Esophagus squamous epithelium (tissue), 5 donors: ENCODE measurements around the gene DBN1. TPM values are rescaled to one million over a fixed set of nuclear protein-coding genes. Genes with fewer than 3 reads are reported as not detected.
A peak's percentile ranks its signal among the peaks of the same experiment; 100 is the strongest.

Experiments used
- DNase-seq: peaks from one replicate; lab custom pipeline; 2025; lab: John Stamatoyannopoulos, UW
- H3K27ac ChIP-seq, 4 donors: fragments of 200-600 bp; sonication (generic); one replicate each; pipeline ENCODE4 v1.5.1; 2016 to 2019; ENCODE audit warnings: mild to moderate bottlenecking in 1 of 4
- H3K27me3 ChIP-seq, 4 donors: fragments of 200-600 bp; sonication (generic); 1 replicate in 3 of 4; 2 replicates in 1 of 4; pipeline versions ENCODE4 v1.5.1 to v1.6.0; 2017 to 2021; ENCODE audit warnings: antibody characterized with exemption in 1 of 4
- H3K36me3 ChIP-seq, 3 donors: fragments of 200-600 bp; sonication (generic); one replicate each; pipeline ENCODE4 v1.5.1; 2016 to 2019
- H3K4me1 ChIP-seq, 3 donors: fragments of 200-600 bp; sonication (generic); one replicate each; pipeline ENCODE4 v1.5.1; 2017 to 2019
- H3K4me3 ChIP-seq, 4 donors: fragments of 200-600 bp; sonication (generic); 1 replicate in 3 of 4; 2 replicates in 1 of 4; pipeline ENCODE4 v1.5.1; 2016 to 2019; ENCODE audit warnings: mild to moderate bottlenecking in 2 of 4, moderate library complexity in 1 of 4
- H3K9me3 ChIP-seq, 3 donors: fragments of 200-600 bp; sonication (generic); one replicate each; pipeline ENCODE4 v1.5.1; 2016 to 2019
- CTCF ChIP-seq, 6 experiments: fragments of 450-650 bp in 4 of 6; fragments of 200-600 bp in 2 of 6; sonication (generic) in 2 of 6; IDR thresholded peaks; one replicate each; pipeline ENCODE4 v1.5.1; 2016 to 2019; ENCODE audit warnings: antibody characterized with exemption in 6 of 6, mild to moderate bottlenecking in 4 of 6, moderate library complexity in 4 of 6
- POLR2A ChIP-seq, 4 donors: fragments of 450-650 bp; IDR thresholded peaks; one replicate each; pipeline ENCODE4 v1.6.1; 2017; ENCODE audit warnings: antibody characterized with exemption in 4 of 4, mild to moderate bottlenecking in 4 of 4, moderate library complexity in 3 of 4
- WGBS, 2 donors: methylation state at CpG; one replicate each; pipeline ENCODE4 v1.1.5; 2018; 5-methylcytosine and 5-hydroxymethylcytosine counted together
- intact Hi-C: fragments of 100-400 bp; cut with DNase I; formaldehyde crosslinking; loops from one replicate; pipeline ENCODE4 v1.15.0; 2022
- total RNA-seq, 4 donors: library from RNA; depleted of rRNA; stranded (reverse); fragments of >200 nt; gene quantifications; one replicate each; pipeline ENCODE4 v1.1.0, GENCODE V29; 2016
- donor health status: DM: yes; HTN: yes; CAD: no.

Gene DBN1
- total RNA-seq, 4 donors from 2014 or later, result 11.9 to 51.1 (median 27.2) TPM

- Histone ChIP-seq H3K27me3 (peaks cover 0 to 46% (median 0%) of the 10 kb centered on the region in 4 donors), H3K4me3 (peak within 1 kb of the TSS; percentile 45 to 82 (median 70)), H3K9me3 (no peaks in the 10 kb centered on the region), H3K36me3 (peaks cover under 1 to 12% (median 8%) of the 10 kb centered on the region in 3 donors), H3K27ac (peak within 1 kb of the TSS in 3 of 4 donors; percentile 61 to 63 (median 62)), H3K4me1 (peaks cover 29 to 78% (median 32%) of the 10 kb centered on the region in 3 donors)
- peak in 1 of 4 donors; percentile 27 for TF ChIP-seq POLR2A (IDR thresholded peaks at IDR 0.05)
- peak in 3 of 6 experiments; percentile 8 to 37 (median 20) for TF ChIP-seq CTCF (IDR thresholded peaks at IDR 0.05)
- intact Hi-C loops, result no loop called here
- 0 to 5% methylated on average over 10 to 11 of the region's 89 CpGs for WGBS, 2 donors
- DNase-seq, result no peak
Observed at GRCh38 chr5:177446200-177447065, 27.0 kb downstream of the DBN1 start, which contains the start of gene PRR7. PRR7 (plus strand) TSS chr5:177446814; CDS start chr5:177455068, 8,254 bp downstream.

GRCh38 chr5:177445917-177446199 is 27.6 kb downstream of the DBN1 start:
- no peak for DNase-seq
- H3K4me3 ChIP-seq, result peak overlapping the region in 3 of 4 donors; percentile 45 to 82 (median 72)
- H3K4me1 ChIP-seq, result peaks cover 29 to 78% (median 32%) of the 10 kb centered on the region in 3 donors
- intact Hi-C loops, result no loop called here
- no peak for TF ChIP-seq CTCF (IDR thresholded peaks at IDR 0.05)
- TF ChIP-seq POLR2A (IDR thresholded peaks at IDR 0.05), result no peak
- 3 to 6% methylated on average over 7 to 8 of the region's 8 CpGs for WGBS, 2 donors
- H3K27me3 ChIP-seq, result peaks cover 0 to 43% (median 0%) of the 10 kb centered on the region in 4 donors
- peak overlapping the region in 1 of 4 donors; percentile 61 for H3K27ac ChIP-seq
- H3K9me3 ChIP-seq, result no peaks in the 10 kb centered on the region
- H3K36me3 ChIP-seq, result peaks cover 6 to 18% (median 14%) of the 10 kb centered on the region in 3 donors

- H3K27me3 ChIP-seq, result peaks cover 0 to 38% (median 0%) of the 10 kb centered on the region in 4 donors
- no peak for TF ChIP-seq CTCF (IDR thresholded peaks at IDR 0.05)
- no peak for TF ChIP-seq POLR2A (IDR thresholded peaks at IDR 0.05)
- H3K4me1 ChIP-seq, result peaks cover 29 to 75% (median 32%) of the 10 kb centered on the region in 3 donors
- DNase-seq, result no peak
- H3K9me3 ChIP-seq, result no peaks in the 10 kb centered on the region
- peaks cover 11 to 24% (median 14%) of the 10 kb centered on the region in 3 donors for H3K36me3 ChIP-seq
- no peak overlapping the region for H3K27ac ChIP-seq
- intact Hi-C loops, result no loop called here
- no peak overlapping the region for H3K4me3 ChIP-seq
- 41 to 50% methylated on average over 9 to 10 of the region's 10 CpGs for WGBS, 2 donors
Observed at GRCh38 chr5:177445052-177445916, 28.1 kb downstream of the DBN1 start.

- WGBS, 2 donors, result 37 to 54% methylated on average over 3 to 5 of the region's 7 CpGs
- no peaks in the 10 kb centered on the region for H3K9me3 ChIP-seq
- no peak for DNase-seq
- peaks cover 26 to 66% (median 26%) of the 10 kb centered on the region in 3 donors for H3K4me1 ChIP-seq
- no peak overlapping the region for H3K4me3 ChIP-seq
- peaks cover 0 to 30% (median 0%) of the 10 kb centered on the region in 4 donors for H3K27me3 ChIP-seq
- no peak overlapping the region for H3K27ac ChIP-seq
- TF ChIP-seq CTCF (IDR thresholded peaks at IDR 0.05) (no peak), POLR2A (IDR thresholded peaks at IDR 0.05) (no peak)
- peaks cover 11 to 28% (median 14%) of the 10 kb centered on the region in 3 donors for H3K36me3 ChIP-seq
- intact Hi-C loops, result no loop called here
Observed at GRCh38 chr5:177444106-177445051, 29.1 kb downstream of the DBN1 start.
